ENCODE measurements around the gene RHOT2. TPM values are rescaled to one million over a fixed set of nuclear protein-coding genes. Genes with fewer than 3 reads are reported as not detected.

RHOT2 gene
- total RNA-seq, 4 donors from 2014 or later: 49.7 to 81.8 (median 57.6) TPM

DNA sequence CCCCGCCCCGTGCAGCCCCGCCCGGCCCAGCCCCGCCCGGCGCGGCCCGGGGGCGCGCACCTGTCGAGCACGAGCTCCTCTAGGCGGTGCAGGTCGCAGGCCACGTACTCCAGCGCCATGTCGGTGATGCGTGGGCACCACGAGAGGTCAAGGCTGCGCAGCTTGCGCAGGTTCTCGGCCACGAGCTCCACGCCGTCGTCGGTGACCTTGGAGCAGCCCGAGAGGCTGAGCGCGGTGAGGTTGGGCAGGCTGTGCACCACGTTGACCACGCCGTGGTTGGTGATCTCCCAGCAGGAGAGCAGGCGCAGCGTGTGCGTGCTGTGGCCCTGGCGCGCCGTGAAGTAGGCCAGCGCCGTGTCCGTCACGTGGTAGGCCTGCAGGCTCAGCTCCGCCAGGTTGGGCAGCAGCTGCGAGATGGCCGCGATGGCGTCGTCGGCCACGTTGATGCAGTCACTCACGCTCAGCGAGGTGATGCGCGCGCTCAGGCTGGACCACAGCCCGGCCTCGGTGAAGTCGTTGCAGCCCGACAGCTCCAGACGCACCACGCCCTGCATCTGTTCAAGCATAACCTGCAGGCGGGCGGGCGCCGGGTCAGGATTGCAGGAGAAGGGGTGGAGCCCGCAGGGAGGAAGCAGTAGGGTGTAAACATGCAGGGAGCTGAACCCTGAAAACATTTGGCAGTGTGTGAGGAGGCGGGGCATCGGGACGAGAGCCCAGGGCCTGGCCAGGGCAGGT, 27.6 kb downstream of the RHOT2 start:
- peak overlapping the region in 1 of 3 donors; percentile 32 for H3K4me3 ChIP-seq (replicated peaks in 1 of 3)
- peak overlapping the region in 1 of 3 donors; percentile 68 for H3K27ac ChIP-seq
- TF ChIP-seq POLR2A (IDR thresholded peaks at IDR 0.05): peak in 1 of 2 donors; percentile 31
- TF ChIP-seq, protein P1, sequence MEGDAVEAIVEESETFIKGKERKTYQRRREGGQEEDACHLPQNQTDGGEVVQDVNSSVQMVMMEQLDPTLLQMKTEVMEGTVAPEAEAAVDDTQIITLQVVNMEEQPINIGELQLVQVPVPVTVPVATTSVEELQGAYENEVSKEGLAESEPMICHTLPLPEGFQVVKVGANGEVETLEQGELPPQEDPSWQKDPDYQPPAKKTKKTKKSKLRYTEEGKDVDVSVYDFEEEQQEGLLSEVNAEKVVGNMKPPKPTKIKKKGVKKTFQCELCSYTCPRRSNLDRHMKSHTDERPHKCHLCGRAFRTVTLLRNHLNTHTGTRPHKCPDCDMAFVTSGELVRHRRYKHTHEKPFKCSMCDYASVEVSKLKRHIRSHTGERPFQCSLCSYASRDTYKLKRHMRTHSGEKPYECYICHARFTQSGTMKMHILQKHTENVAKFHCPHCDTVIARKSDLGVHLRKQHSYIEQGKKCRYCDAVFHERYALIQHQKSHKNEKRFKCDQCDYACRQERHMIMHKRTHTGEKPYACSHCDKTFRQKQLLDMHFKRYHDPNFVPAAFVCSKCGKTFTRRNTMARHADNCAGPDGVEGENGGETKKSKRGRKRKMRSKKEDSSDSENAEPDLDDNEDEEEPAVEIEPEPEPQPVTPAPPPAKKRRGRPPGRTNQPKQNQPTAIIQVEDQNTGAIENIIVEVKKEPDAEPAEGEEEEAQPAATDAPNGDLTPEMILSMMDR (IDR thresholded peaks at IDR 0.05): no peak
- H3K36me3 ChIP-seq: no peaks in the 10 kb centered on the region
- H3K9me3 ChIP-seq: no peaks in the 10 kb centered on the region
- H3K4me1 ChIP-seq: peaks cover 17 to 27% of the 10 kb centered on the region in 2 donors
- intact Hi-C loops (cut with DNase I): no loop called here
- peak; percentile 97 for DNase-seq
- no peaks in the 10 kb centered on the region for H3K27me3 ChIP-seq
- 2 to 5% methylated on average over 3 to 25 of the region's 71 CpGs for WGBS, 2 donors

GRCh38 chr16:698911-699671, 31.2 kb downstream of the RHOT2 start:
- whole genome bisulfite sequencing, 2 donors: 59 to 75% methylated on average over 10 to 19 of the region's 19 CpGs
- Histone ChIP-seq H3K4me1 (peaks cover 15 to 26% of the 10 kb centered on the region in 2 donors), H3K27ac (no peak overlapping the region), H3K4me3 (replicated peaks in 1 of 3) (no peak overlapping the region), H3K36me3 (no peaks in the 10 kb centered on the region), H3K9me3 (no peaks in the 10 kb centered on the region), H3K27me3 (peaks cover 13% of the 10 kb centered on the region)
- no peak for DNase-seq
- intact Hi-C loops (cut with DNase I): no loop called here
- no peak for TF ChIP-seq POLR2A (IDR thresholded peaks at IDR 0.05)
- TF ChIP-seq, protein P1 (IDR thresholded peaks at IDR 0.05): no peak

DNA sequence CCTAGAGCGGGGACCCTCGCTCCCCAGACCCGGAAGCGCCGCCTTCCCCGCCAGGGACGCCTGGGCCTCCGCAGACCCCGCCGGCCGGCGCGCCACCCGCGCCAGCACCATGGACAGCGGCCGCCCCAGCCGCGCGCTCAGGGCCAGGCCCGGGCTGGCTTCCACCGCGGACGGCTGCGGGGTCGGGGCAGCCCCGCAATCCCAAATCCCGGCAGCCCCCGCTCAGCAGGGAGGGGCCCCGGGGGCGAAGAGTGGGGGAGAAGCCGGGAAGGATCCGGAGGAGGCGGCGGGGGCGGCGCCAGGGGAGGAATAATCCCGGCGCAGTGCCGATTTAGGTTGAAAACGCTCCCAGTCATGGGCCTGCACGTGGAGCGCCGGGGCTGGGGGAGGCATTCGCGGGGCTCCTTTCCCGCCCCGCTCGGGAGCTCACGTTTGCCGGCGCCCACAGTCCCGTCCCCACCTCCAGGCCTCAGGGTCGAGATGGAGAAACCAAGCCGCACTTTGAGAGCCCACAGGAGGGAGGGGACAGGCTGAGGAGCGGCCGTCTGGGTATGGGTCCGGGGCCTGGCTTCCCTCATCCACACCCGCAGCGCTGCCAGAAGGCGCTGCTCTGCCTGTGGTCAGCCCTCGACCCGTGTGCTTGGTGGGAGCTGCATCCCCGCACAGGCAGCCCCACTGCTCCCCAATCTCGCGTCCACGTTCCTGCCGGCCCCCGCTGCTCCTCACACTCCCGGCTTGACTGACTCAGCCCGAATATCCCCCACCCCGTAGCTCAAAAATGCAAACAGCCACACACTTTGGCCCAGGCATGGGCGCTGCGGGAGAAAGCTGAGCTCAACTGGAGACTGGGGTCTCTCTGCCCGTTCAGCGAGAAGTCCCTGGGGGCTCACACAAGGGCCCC, 33.0 kb downstream of the RHOT2 start:
- Histone ChIP-seq H3K27ac (no peak overlapping the region), H3K4me1 (peaks cover under 1 to 18% of the 10 kb centered on the region in 2 donors), H3K4me3 (replicated peaks in 1 of 3) (no peak overlapping the region), H3K27me3 (peaks cover 17% of the 10 kb centered on the region), H3K9me3 (no peaks in the 10 kb centered on the region), H3K36me3 (no peaks in the 10 kb centered on the region)
- no peak for DNase-seq
- 9 to 10% methylated on average over 13 to 22 of the region's 76 CpGs for WGBS, 2 donors
- intact Hi-C loops (cut with DNase I): loop anchor here (10.0 kb wide), 1 partner anchor 494 kb away; no protein-coding TSS in a partner anchor
- TF ChIP-seq, protein P1 (IDR thresholded peaks at IDR 0.05): no peak
- TF ChIP-seq POLR2A (IDR thresholded peaks at IDR 0.05): no peak

GRCh38 chr16:702341-702740, 34.4 kb downstream of the RHOT2 start:
- Histone ChIP-seq H3K4me1 (peaks cover 0 to 14% of the 10 kb centered on the region in 2 donors), H3K27ac (no peak overlapping the region), H3K4me3 (replicated peaks in 1 of 3) (no peak overlapping the region), H3K27me3 (peaks cover 23% of the 10 kb centered on the region), H3K9me3 (no peaks in the 10 kb centered on the region), H3K36me3 (no peaks in the 10 kb centered on the region)
- DNase-seq: no peak
- TF ChIP-seq POLR2A (IDR thresholded peaks at IDR 0.05): no peak
- TF ChIP-seq, protein P1 (IDR thresholded peaks at IDR 0.05): no peak
- intact Hi-C loops (cut with DNase I): loop anchor here (10.0 kb wide), 1 partner anchor 492 kb away; no protein-coding TSS in a partner anchor
- WGBS, 2 donors: 83 to 84% methylated on average over 19 of the region's 19 CpGs
